Measurements from ENCODE around the gene LGR6.

LGR6 gene

GRCh38 chr1:202199040-202199889 is 5.7 kb downstream of the LGR6 start:
- DNase-seq (ENCODE audit: low read depth, low spot score): no peak

GRCh38 chr1:202200112-202200548 is 6.5 kb downstream of the LGR6 start:
- no peak for DNase-seq (ENCODE audit: low read depth, low spot score)

GRCh38 chr1:202200669-202201068 is 7.1 kb downstream of the LGR6 start:
- DNase-seq (ENCODE audit: low read depth, low spot score): no peak

GRCh38 chr1:202201266-202201665 is 7.7 kb downstream of the LGR6 start:
- no peak for DNase-seq (ENCODE audit: low read depth, low spot score)

GRCh38 chr1:202201971-202202370 is 8.4 kb downstream of the LGR6 start:
- no peak for DNase-seq (ENCODE audit: low read depth, low spot score)

GRCh38 chr1:202202500-202203168 is 9.0 kb downstream of the LGR6 start:
- no peak for DNase-seq (ENCODE audit: low read depth, low spot score)

GRCh38 chr1:202203238-202204039 is 9.8 kb downstream of the LGR6 start:
- no peak for DNase-seq (ENCODE audit: low read depth, low spot score)

- DNase-seq (ENCODE audit: low read depth, low spot score): no peak
These were observed 10.5 kb downstream of the LGR6 start for GRCh38 chr1:202204065-202204464.

- no peak for DNase-seq (ENCODE audit: low read depth, low spot score)
These were observed 12.1 kb downstream of the LGR6 start for GRCh38 chr1:202205523-202206190.

- DNase-seq (ENCODE audit: low read depth, low spot score): peak; percentile 72
These were observed 13.7 kb downstream of the LGR6 start for GRCh38 chr1:202207292-202207691.

GRCh38 chr1:202208351-202208857 is 14.8 kb downstream of the LGR6 start:
- no peak for DNase-seq (ENCODE audit: low read depth, low spot score)

- no peak for DNase-seq (ENCODE audit: low read depth, low spot score)
These were observed 16.8 kb downstream of the LGR6 start for GRCh38 chr1:202210385-202210784.

GRCh38 chr1:202210969-202211368 is 17.4 kb downstream of the LGR6 start:
- DNase-seq (ENCODE audit: low read depth, low spot score): no peak

GRCh38 chr1:202212787-202213186 is 19.2 kb downstream of the LGR6 start:
- DNase-seq (ENCODE audit: low read depth, low spot score): no peak

- no peak for DNase-seq (ENCODE audit: low read depth, low spot score)
These were observed 19.9 kb downstream of the LGR6 start for GRCh38 chr1:202213361-202214088.

- no peak for DNase-seq (ENCODE audit: low read depth, low spot score)
These were observed 20.7 kb downstream of the LGR6 start for GRCh38 chr1:202214089-202214843.

- DNase-seq (ENCODE audit: low read depth, low spot score): no peak
These were observed 22.0 kb downstream of the LGR6 start for GRCh38 chr1:202215472-202216130.

- DNase-seq (ENCODE audit: low read depth, low spot score): no peak
These were observed 23.1 kb downstream of the LGR6 start for GRCh38 chr1:202216691-202217090.

GRCh38 chr1:202217516-202217915 is 23.9 kb downstream of the LGR6 start:
- DNase-seq (ENCODE audit: low read depth, low spot score): no peak

Measured in smooth muscle cell of the brain vasculature (primary cell).